HUES48 (cell line): ENCODE results near the gene GPRIN3.
A peak's percentile ranks its signal among the peaks of the same experiment; 100 is the strongest.

Experiments
- H3K27ac ChIP-seq: one replicate; pipeline ENCODE4 v1.7.0; 2013; ENCODE audit warnings: low read depth, low read length, inconsistent platforms
- H3K27me3 ChIP-seq: 2 replicates; pipeline ENCODE4 v1.6.1; 2013; ENCODE audit warnings: mild to moderate bottlenecking, low read length; ENCODE audit not compliant: control insufficient read depth, insufficient read depth
- H3K36me3 ChIP-seq: 2 replicates; pipeline ENCODE4 v1.6.1; 2013; ENCODE audit warnings: low read length; ENCODE audit not compliant: control insufficient read depth, insufficient read depth
- H3K4me1 ChIP-seq: 2 replicates; pipeline ENCODE4 v1.6.1; 2013; ENCODE audit warnings: mild to moderate bottlenecking, low read length; ENCODE audit not compliant: control insufficient read depth, insufficient read depth
- H3K4me3 ChIP-seq: 2 replicates; pipeline ENCODE4 v1.5.1; 2013; ENCODE audit warnings: mild to moderate bottlenecking, low read depth, low read length
- H3K9ac ChIP-seq: 2 replicates; pipeline ENCODE4 v1.6.1; 2013; ENCODE audit warnings: mild to moderate bottlenecking, low read depth, low read length, moderate library complexity
- H3K9me3 ChIP-seq: 2 replicates; pipeline ENCODE4 v1.6.1; 2013; ENCODE audit warnings: low read length; ENCODE audit not compliant: control insufficient read depth, insufficient read depth

Gene GPRIN3

GRCh38 chr4:89275587-89275986, 32.0 kb downstream of the GPRIN3 start:
- H3K27ac ChIP-seq = no peak overlapping the region
- no peaks in the 10 kb centered on the region for H3K27me3 ChIP-seq
- H3K9me3 ChIP-seq = no peaks in the 10 kb centered on the region
- no peak overlapping the region for H3K9ac ChIP-seq
- H3K4me1 ChIP-seq = no peaks in the 10 kb centered on the region
- H3K4me3 ChIP-seq = no peak overlapping the region
- no peaks in the 10 kb centered on the region for H3K36me3 ChIP-seq

GRCh38 chr4:89273741-89274141, 33.9 kb downstream of the GPRIN3 start:
- no peak overlapping the region for H3K27ac ChIP-seq
- no peak overlapping the region for H3K4me3 ChIP-seq
- H3K36me3 ChIP-seq = no peaks in the 10 kb centered on the region
- H3K9ac ChIP-seq = no peak overlapping the region
- no peaks in the 10 kb centered on the region for H3K4me1 ChIP-seq
- H3K9me3 ChIP-seq = no peaks in the 10 kb centered on the region
- H3K27me3 ChIP-seq = no peaks in the 10 kb centered on the region

- H3K9ac ChIP-seq = no peak overlapping the region
- no peaks in the 10 kb centered on the region for H3K27me3 ChIP-seq
- no peaks in the 10 kb centered on the region for H3K4me1 ChIP-seq
- no peaks in the 10 kb centered on the region for H3K9me3 ChIP-seq
- no peak overlapping the region for H3K4me3 ChIP-seq
- no peak overlapping the region for H3K27ac ChIP-seq
- H3K36me3 ChIP-seq = no peaks in the 10 kb centered on the region
Observed at GRCh38 chr4:89270792-89271191, 36.8 kb downstream of the GPRIN3 start.

GRCh38 chr4:89269121-89269666, 38.4 kb downstream of the GPRIN3 start:
- Histone ChIP-seq H3K4me1 (no peaks in the 10 kb centered on the region), H3K4me3 (no peak overlapping the region), H3K36me3 (no peaks in the 10 kb centered on the region), H3K9ac (no peak overlapping the region), H3K27me3 (no peaks in the 10 kb centered on the region), H3K9me3 (no peaks in the 10 kb centered on the region), H3K27ac (no peak overlapping the region)

- Histone ChIP-seq H3K4me3 (no peak overlapping the region), H3K27ac (no peak overlapping the region), H3K9ac (no peak overlapping the region), H3K36me3 (no peaks in the 10 kb centered on the region), H3K4me1 (no peaks in the 10 kb centered on the region), H3K9me3 (no peaks in the 10 kb centered on the region), H3K27me3 (no peaks in the 10 kb centered on the region)
Observed at GRCh38 chr4:89268679-89269078, 38.9 kb downstream of the GPRIN3 start.

GRCh38 chr4:89267846-89268245, 39.8 kb downstream of the GPRIN3 start:
- H3K27me3 ChIP-seq = no peaks in the 10 kb centered on the region
- no peaks in the 10 kb centered on the region for H3K4me1 ChIP-seq
- H3K4me3 ChIP-seq = no peak overlapping the region
- H3K36me3 ChIP-seq = no peaks in the 10 kb centered on the region
- H3K9me3 ChIP-seq = no peaks in the 10 kb centered on the region
- no peak overlapping the region for H3K27ac ChIP-seq
- H3K9ac ChIP-seq = no peak overlapping the region

- Histone ChIP-seq H3K9ac (no peak overlapping the region), H3K27ac (no peak overlapping the region), H3K36me3 (no peaks in the 10 kb centered on the region), H3K4me1 (no peaks in the 10 kb centered on the region), H3K27me3 (no peaks in the 10 kb centered on the region), H3K9me3 (no peaks in the 10 kb centered on the region), H3K4me3 (no peak overlapping the region)
Observed at GRCh38 chr4:89267392-89267791, 40.2 kb downstream of the GPRIN3 start.

- H3K9me3 ChIP-seq = no peaks in the 10 kb centered on the region
- H3K36me3 ChIP-seq = no peaks in the 10 kb centered on the region
- H3K4me3 ChIP-seq = no peak overlapping the region
- 0 out of 2 replicates have a peak, but pooled peaks cover 2% of the 10 kb centered on the region for H3K4me1 ChIP-seq
- H3K9ac ChIP-seq = no peak overlapping the region
- no peaks in the 10 kb centered on the region for H3K27me3 ChIP-seq
- no peak overlapping the region for H3K27ac ChIP-seq
Observed at GRCh38 chr4:89266128-89266527, 41.5 kb downstream of the GPRIN3 start.

GRCh38 chr4:89263265-89263664, 44.3 kb downstream of the GPRIN3 start:
- H3K9ac ChIP-seq = no peak overlapping the region
- H3K27me3 ChIP-seq = no peaks in the 10 kb centered on the region
- no peak overlapping the region for H3K27ac ChIP-seq
- no peaks in the 10 kb centered on the region for H3K36me3 ChIP-seq
- peaks cover 20% of the 10 kb centered on the region for H3K4me1 ChIP-seq
- no peaks in the 10 kb centered on the region for H3K9me3 ChIP-seq
- no peak overlapping the region for H3K4me3 ChIP-seq

GRCh38 chr4:89259301-89260028, 48.1 kb downstream of the GPRIN3 start:
- peak overlapping the region; percentile 3 for H3K27ac ChIP-seq
- H3K9me3 ChIP-seq = no peaks in the 10 kb centered on the region
- no peaks in the 10 kb centered on the region for H3K27me3 ChIP-seq
- peaks cover 20% of the 10 kb centered on the region for H3K4me1 ChIP-seq
- no peaks in the 10 kb centered on the region for H3K36me3 ChIP-seq
- H3K4me3 ChIP-seq = no peak overlapping the region
- H3K9ac ChIP-seq = no peak overlapping the region

- Histone ChIP-seq H3K4me1 (peaks cover 20% of the 10 kb centered on the region), H3K9ac (no peak overlapping the region), H3K9me3 (no peaks in the 10 kb centered on the region), H3K27ac (no peak overlapping the region), H3K36me3 (no peaks in the 10 kb centered on the region), H3K27me3 (no peaks in the 10 kb centered on the region), H3K4me3 (no peak overlapping the region)
Observed at GRCh38 chr4:89258506-89258905, 49.1 kb downstream of the GPRIN3 start.
